Measurements from ENCODE around the gene RTKN. TPM values are rescaled to one million over a fixed set of nuclear protein-coding genes. Genes with fewer than 3 reads are reported as not detected.
"Not testable (repeated sequence)": the region's sequence is repeated elsewhere in the genome, so short reads cannot be mapped to it uniquely, and the experiment has no call there.

RTKN gene
- total RNA-seq, 2 experiments from 2014 or later, result 0.80 to 1.8 TPM

DNA sequence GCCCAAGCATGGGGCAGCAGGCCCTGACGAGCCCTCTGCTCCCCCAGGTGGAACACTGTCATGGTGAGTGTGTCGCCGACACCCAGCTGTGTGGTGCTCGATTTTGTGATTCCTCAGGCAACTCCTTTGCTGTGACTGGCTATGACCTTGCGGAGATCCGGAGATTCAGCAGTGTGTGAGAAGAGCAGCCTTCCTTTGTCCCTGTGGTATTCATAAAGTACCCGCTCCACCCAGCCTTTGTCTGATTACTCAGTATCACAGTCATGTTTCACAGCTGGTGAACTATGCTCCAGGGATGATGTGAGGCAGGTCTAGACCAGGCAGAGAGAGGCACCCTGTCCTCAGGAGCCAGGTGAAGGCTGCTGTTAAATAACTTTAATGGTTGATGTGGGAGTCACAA lies 16.2 kb downstream of the RTKN start:
- Mint-ChIP-seq H3K4me3 (no peak overlapping the region), H3K36me3 (peaks cover 14% of the 10 kb centered on the region), H3K9me3 (no peaks in the 10 kb centered on the region), H3K4me1 (peaks cover 14% of the 10 kb centered on the region), H3K27ac (no peak overlapping the region), H3K27me3 (no peaks in the 10 kb centered on the region)
- no peak for ATAC-seq (ENCODE audit: low read depth)
- no peak for DNase-seq
- POLR2A ChIA-PET, result interaction anchor here (0.5 to 1.7 kb wide), 2 partner anchors 29 to 88 kb away, joined by 3 to 5 read pairs; partner anchors contain the start of gene INO80B

DNA sequence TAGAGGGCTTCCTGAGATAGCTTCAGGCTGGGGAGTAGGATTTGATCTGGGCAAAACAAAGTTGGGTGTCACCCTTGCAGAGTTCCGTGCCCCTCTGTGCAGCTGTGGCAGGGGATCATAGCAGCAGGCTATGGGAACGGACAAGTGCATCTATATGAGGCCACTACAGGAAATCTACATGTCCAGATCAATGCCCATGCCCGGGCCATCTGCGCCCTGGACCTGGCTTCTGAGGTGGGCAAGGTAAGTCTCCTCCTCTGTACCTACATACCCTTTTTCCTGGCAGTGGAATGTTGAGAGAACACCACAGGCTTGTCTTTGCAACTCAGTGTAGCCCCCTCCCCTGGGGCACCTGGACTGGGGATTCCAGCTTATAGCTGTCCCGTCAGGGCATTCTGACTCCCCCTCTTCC lies 16.7 kb downstream of the RTKN start:
- H3K4me1 Mint-ChIP-seq, result peaks cover 19% of the 10 kb centered on the region
- no peak for ATAC-seq (ENCODE audit: low read depth)
- no peak overlapping the region for H3K4me3 Mint-ChIP-seq
- H3K36me3 Mint-ChIP-seq, result peaks cover 14% of the 10 kb centered on the region
- H3K27ac Mint-ChIP-seq, result no peak overlapping the region
- POLR2A ChIA-PET, result interaction anchor here (0.5 to 1.7 kb wide), 2 partner anchors 30 to 88 kb away, joined by 3 to 5 read pairs; partner anchors contain the start of gene INO80B
- no peaks in the 10 kb centered on the region for H3K9me3 Mint-ChIP-seq
- no peak for DNase-seq
- no peaks in the 10 kb centered on the region for H3K27me3 Mint-ChIP-seq

- Mint-ChIP-seq H3K9me3 (no peaks in the 10 kb centered on the region), H3K27me3 (no peaks in the 10 kb centered on the region), H3K4me3 (no peak overlapping the region), H3K4me1 (peaks cover 19% of the 10 kb centered on the region), H3K36me3 (peaks cover 14% of the 10 kb centered on the region), H3K27ac (no peak overlapping the region)
- DNase-seq (no peak), ATAC-seq (ENCODE audit: low read depth) (no peak)
- POLR2A ChIA-PET, result interaction anchor here (1.7 kb wide), 1 partner anchor 31 kb away, joined by 5 read pairs; the partner anchor contains the start of gene INO80B
Observed at GRCh38 chr2:74424139-74424992, 17.4 kb downstream of the RTKN start.

DNA sequence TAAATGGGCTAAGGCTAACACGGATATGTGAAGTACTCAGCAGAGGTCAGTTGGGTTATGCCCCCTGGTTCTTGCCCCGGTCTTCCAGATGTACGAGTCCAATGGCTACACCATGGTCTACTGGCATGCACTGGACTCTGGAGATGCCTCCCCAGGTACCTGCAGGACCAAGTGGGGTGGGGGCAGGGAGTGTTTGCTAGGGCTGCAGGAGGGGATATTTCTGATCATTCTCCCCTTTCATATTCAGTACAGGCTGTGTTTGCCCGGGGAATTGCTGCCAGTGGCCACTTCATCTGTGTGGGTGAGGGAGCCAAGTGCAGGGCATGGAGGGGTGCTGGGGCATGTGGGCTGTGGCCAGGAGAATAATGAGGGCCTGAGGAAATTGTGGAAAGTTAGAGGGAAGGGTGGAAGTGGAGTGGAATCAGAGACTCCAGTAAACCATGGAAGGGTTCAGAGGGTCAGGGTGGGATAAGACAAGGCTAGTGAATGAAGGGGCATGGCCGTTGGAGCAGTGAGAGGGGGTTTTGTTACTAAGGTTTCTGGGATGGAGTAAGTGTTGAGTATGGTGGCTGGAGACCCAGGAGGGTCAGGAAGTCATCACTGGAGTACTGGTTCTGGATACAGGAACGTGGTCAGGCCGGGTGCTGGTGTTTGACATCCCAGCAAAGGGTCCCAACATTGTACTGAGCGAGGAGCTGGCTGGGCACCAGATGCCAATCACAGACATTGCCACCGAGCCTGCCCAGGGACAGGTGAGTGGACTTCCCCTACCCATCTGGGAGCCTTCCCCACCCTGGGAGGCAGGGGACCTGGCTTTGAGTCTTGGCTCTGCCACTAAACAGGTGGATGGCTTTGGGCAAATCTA lies 18.3 kb downstream of the RTKN start:
- peak overlapping the region; percentile 99 for H3K4me3 Mint-ChIP-seq
- H3K36me3 Mint-ChIP-seq, result peaks cover 14% of the 10 kb centered on the region

GRCh38 chr2:74421221-74421870 lies 20.4 kb downstream of the RTKN start, which contains the start of the genes C2orf81 and WDR54:
TSS of gene C2orf81 (minus strand) at chr2:74421619. CDS start at chr2:74421560, 59 bp downstream.
TSS of gene WDR54 (plus strand) at chr2:74421730. CDS start at chr2:74422154, 424 bp downstream.
- POLR2A ChIA-PET, result interaction anchor here (0.6 to 4.1 kb wide), 18 partner anchors 8 to 593 kb away, joined by 3 to 58 read pairs (median 5); partner anchors contain the start of genes CCDC142, INO80B, MOB1A and MOGS
- DNase-seq (peak; percentile 99), ATAC-seq (ENCODE audit: low read depth) (peak; percentile 80)
- Mint-ChIP-seq H3K4me3 (peak within 1 kb of the TSS; percentile 99), H3K36me3 (peaks cover 14% of the 10 kb centered on the region), H3K4me1 (peaks cover 19% of the 10 kb centered on the region), H3K27ac (peak within 1 kb of the TSS; percentile 99), H3K27me3 (no peaks in the 10 kb centered on the region), H3K9me3 (no peaks in the 10 kb centered on the region)

More for the DNA sequence above, 18.3 kb downstream of the RTKN start:
- no peak for ATAC-seq (ENCODE audit: low read depth)
- no peaks in the 10 kb centered on the region for H3K9me3 Mint-ChIP-seq
- POLR2A ChIA-PET, result interaction anchor here (1.2 to 4.1 kb wide), 2 partner anchors 33 to 107 kb away, joined by 3 to 58 read pairs; partner anchors contain the start of genes INO80B and WBP1
- H3K4me1 Mint-ChIP-seq, result peaks cover 19% of the 10 kb centered on the region
- peak overlapping the region; percentile 99 for H3K27ac Mint-ChIP-seq
- DNase-seq, result no peak
- no peaks in the 10 kb centered on the region for H3K27me3 Mint-ChIP-seq

- H3K27me3 Mint-ChIP-seq; DNase-seq; H3K9me3 Mint-ChIP-seq; ATAC-seq (ENCODE audit: low read depth): not testable (repeated sequence)
- peak overlapping the region; percentile 99 for H3K4me3 Mint-ChIP-seq
- H3K27ac Mint-ChIP-seq, result peak overlapping the region; percentile 80
- peaks cover 24% of the 10 kb centered on the region for H3K4me1 Mint-ChIP-seq
- H3K36me3 Mint-ChIP-seq, result peaks cover 11% of the 10 kb centered on the region
- POLR2A ChIA-PET, result interaction anchor here (0.7 to 4.1 kb wide), 18 partner anchors 8 to 592 kb away, joined by 3 to 58 read pairs (median 5); partner anchors contain the start of genes CCDC142, INO80B, MOB1A and MOGS
Observed at GRCh38 chr2:74420443-74421103, 21.2 kb downstream of the RTKN start.

DNA sequence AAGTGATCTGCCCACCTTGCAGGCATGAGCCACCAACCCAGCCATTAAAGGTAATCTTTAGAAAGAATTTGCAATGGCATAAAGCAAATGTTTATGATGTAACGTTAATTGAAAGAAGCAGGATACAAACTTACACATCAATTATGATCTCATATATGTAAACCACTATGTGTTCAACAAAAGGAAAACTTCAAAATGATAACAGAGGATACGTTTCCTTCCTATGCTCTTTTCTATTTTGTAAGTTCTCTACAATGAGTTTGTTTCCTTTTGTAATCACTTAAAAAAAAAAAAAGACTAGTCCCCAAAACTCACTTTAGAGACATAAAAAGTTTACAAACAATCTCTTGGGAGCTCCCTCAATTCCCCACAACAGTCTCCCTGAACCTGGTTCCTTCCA lies 21.7 kb downstream of the RTKN start:
- H3K27me3 Mint-ChIP-seq, result no peaks in the 10 kb centered on the region
- POLR2A ChIA-PET, result interaction anchor here (0.7 to 4.1 kb wide), 3 partner anchors 20 to 169 kb away, joined by 3 to 58 read pairs (median 4); partner anchors contain the start of genes INO80B and WBP1
- no peak for DNase-seq
- no peak for ATAC-seq (ENCODE audit: low read depth)
- H3K4me1 Mint-ChIP-seq, result peaks cover 26% of the 10 kb centered on the region
- peak overlapping the region; percentile 69 for H3K27ac Mint-ChIP-seq
- peaks cover 9% of the 10 kb centered on the region for H3K36me3 Mint-ChIP-seq
- H3K9me3 Mint-ChIP-seq, result no peaks in the 10 kb centered on the region
- peak overlapping the region; percentile 32 for H3K4me3 Mint-ChIP-seq

GRCh38 chr2:74419345-74419744 lies 22.4 kb downstream of the RTKN start:
- POLR2A ChIA-PET, result interaction anchor here (1.5 to 4.1 kb wide), 2 partner anchors 37 to 46 kb away, joined by 6 to 58 read pairs; partner anchors contain the start of genes INO80B, MOGS and WBP1
- Mint-ChIP-seq H3K27ac (no peak overlapping the region), H3K27me3 (peaks cover 2% of the 10 kb centered on the region), H3K36me3 (peaks cover 5% of the 10 kb centered on the region), H3K9me3 (no peaks in the 10 kb centered on the region), H3K4me1 (peaks cover 27% of the 10 kb centered on the region), H3K4me3 (no peak overlapping the region)
- ATAC-seq (ENCODE audit: low read depth), result no peak
- no peak for DNase-seq

DNA sequence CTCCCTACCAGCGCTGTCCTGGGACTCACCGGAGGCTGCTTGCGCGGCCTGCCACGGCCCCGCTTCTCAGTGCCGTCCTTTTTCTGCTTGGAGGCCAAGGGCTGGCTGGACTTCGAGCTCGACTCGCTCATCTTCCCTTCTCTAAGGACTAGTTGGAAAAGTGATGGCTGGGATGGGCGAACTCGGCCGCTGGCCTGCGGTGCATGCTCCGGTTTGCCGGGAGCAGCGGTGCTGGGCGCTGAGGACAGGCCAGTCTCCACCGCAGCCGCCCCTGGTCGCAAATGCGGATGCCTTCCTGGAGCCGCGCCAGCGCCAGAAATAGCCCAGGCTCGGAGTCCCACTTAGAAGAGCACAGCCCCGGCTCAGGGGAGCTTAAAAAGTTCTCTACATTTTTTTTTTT lies 23.4 kb downstream of the RTKN start:
- Mint-ChIP-seq H3K36me3 (peaks cover under 1% of the 10 kb centered on the region), H3K27me3 (peaks cover 2% of the 10 kb centered on the region), H3K27ac (no peak overlapping the region), H3K4me3 (no peak overlapping the region), H3K4me1 (peaks cover 25% of the 10 kb centered on the region), H3K9me3 (no peaks in the 10 kb centered on the region)
- DNase-seq, result no peak
- POLR2A ChIA-PET, result interaction anchor here (0.7 to 1.5 kb wide), 2 partner anchors 47 to 87 kb away, joined by 3 to 6 read pairs; partner anchors contain the start of gene MOGS
- ATAC-seq (ENCODE audit: low read depth), result no peak

- Mint-ChIP-seq H3K4me1 (peaks cover 22% of the 10 kb centered on the region), H3K27me3 (peaks cover 2% of the 10 kb centered on the region), H3K9me3 (no peaks in the 10 kb centered on the region), H3K4me3 (no peak overlapping the region), H3K27ac (no peak overlapping the region), H3K36me3 (no peaks in the 10 kb centered on the region)
- ATAC-seq (ENCODE audit: low read depth) (no peak), DNase-seq (no peak)
- POLR2A ChIA-PET, result interaction anchor here (1.5 kb wide), 1 partner anchor 48 kb away, joined by 6 read pairs; the partner anchor contains the start of gene MOGS
Observed at GRCh38 chr2:74417763-74418162, 24.0 kb downstream of the RTKN start.

DNA sequence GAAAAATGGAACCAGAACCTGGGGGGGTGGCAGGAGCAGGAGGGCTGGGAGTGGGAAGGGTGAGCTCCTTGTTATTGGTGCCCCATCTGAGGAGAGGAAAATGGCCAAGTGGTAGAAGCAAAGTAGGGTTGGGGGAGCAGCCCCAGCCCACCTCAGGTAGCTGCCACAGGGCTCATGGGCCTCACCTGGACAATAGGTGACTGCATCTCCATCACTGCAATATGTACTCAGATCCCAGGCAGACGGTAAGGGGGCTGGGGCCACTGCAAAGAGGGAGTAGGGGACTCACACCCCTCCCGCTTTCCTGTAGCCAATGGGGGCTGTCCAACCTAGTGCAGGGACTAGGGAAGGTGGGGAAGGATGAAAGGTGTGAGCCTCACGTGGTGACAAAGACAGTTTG lies 24.5 kb downstream of the RTKN start:
- peaks cover 20% of the 10 kb centered on the region for H3K4me1 Mint-ChIP-seq
- H3K9me3 Mint-ChIP-seq, result no peaks in the 10 kb centered on the region
- POLR2A ChIA-PET, result no interaction called here
- H3K4me3 Mint-ChIP-seq, result no peak overlapping the region
- no peaks in the 10 kb centered on the region for H3K36me3 Mint-ChIP-seq
- ATAC-seq (ENCODE audit: low read depth), result no peak
- peaks cover 2% of the 10 kb centered on the region for H3K27me3 Mint-ChIP-seq
- peak overlapping the region; percentile 56 for H3K27ac Mint-ChIP-seq
- no peak for DNase-seq

DNA sequence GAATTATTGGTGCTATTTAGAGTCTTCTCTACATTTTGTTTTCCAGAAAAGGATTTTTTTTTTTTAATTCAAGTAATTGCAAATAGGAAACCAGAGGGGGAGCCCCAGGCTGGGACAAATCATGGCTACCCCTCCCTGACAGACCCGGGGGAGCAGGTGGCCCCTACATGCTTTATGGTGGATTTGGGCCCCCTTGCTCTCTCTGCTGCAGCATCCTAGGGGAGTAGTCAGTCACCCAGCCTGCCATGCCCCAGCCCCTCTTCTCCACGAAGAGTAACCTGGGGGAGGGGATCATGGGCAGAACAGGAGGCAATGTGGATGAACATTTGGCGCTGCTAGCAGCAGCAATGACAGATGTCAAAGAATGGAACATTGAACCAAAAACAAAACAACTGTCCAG lies 25.0 kb downstream of the RTKN start:
- Mint-ChIP-seq H3K27ac (peak overlapping the region; percentile 56), H3K9me3 (no peaks in the 10 kb centered on the region), H3K4me3 (no peak overlapping the region), H3K36me3 (no peaks in the 10 kb centered on the region), H3K27me3 (peaks cover 2% of the 10 kb centered on the region), H3K4me1 (peaks cover 20% of the 10 kb centered on the region)
- ATAC-seq (ENCODE audit: low read depth), result no peak
- DNase-seq, result no peak
- POLR2A ChIA-PET, result interaction anchor here (1.8 kb wide), 1 partner anchor 42 kb away, joined by 7 read pairs; the partner anchor contains the start of gene WBP1
